Osteoblast (primary cell): ENCODE measurements around the gene SMAD7. TPM values are rescaled to one million over a fixed set of nuclear protein-coding genes. Genes with fewer than 3 reads are reported as not detected.
A peak's percentile ranks its signal among the peaks of the same experiment; 100 is the strongest.

ENCODE experiments used
- DNase-seq: peaks from one replicate; pipeline ENCODE4 v3.0.0; 2011; ENCODE audit warnings: low spot score, mixed read lengths; ENCODE audit not compliant: insufficient read length; ENCODE audit errors: missing footprints
- H2AFZ ChIP-seq: 2 replicates; pipeline ENCODE4 v1.6.0; 2011; ENCODE audit warnings: mild to moderate bottlenecking, low read length
- H3K27ac ChIP-seq: 2 replicates; pipeline ENCODE4 v1.5.1; 2011; ENCODE audit warnings: mild to moderate bottlenecking, low read depth, low read length, moderate library complexity
- H3K27me3 ChIP-seq: 2 replicates; pipeline ENCODE4 v1.6.0; 2012; ENCODE audit warnings: mild to moderate bottlenecking, control low read depth, inconsistent platforms, low read length, moderate library complexity; ENCODE audit not compliant: insufficient read depth
- H3K36me3 ChIP-seq: 2 replicates; pipeline ENCODE4 v1.5.1; 2011; ENCODE audit warnings: mild to moderate bottlenecking, low read length, control low read depth, moderate library complexity; ENCODE audit not compliant: insufficient read depth
- H3K4me1 ChIP-seq: 2 replicates; pipeline ENCODE4 v1.5.1; 2011; ENCODE audit warnings: mild to moderate bottlenecking, low read length, control low read depth, moderate library complexity; ENCODE audit not compliant: insufficient read depth
- H3K4me2 ChIP-seq: 2 replicates; pipeline ENCODE4 v1.6.0; 2011; ENCODE audit warnings: mild to moderate bottlenecking, low read length; ENCODE audit not compliant: insufficient read depth
- H3K4me3 ChIP-seq: fragments of 200-600 bp; sonication (generic); 3 replicates; pipeline ENCODE4 v1.5.1; 2012; ENCODE audit warnings: mild to moderate bottlenecking, low read length, inconsistent platforms; ENCODE audit not compliant: insufficient read depth
- H3K79me2 ChIP-seq: 2 replicates; pipeline ENCODE4 v1.6.0; 2012; ENCODE audit warnings: mild to moderate bottlenecking, low read length, control low read depth, inconsistent platforms; ENCODE audit not compliant: insufficient read depth
- H3K9me3 ChIP-seq: 2 replicates; pipeline ENCODE4 v1.5.1; 2011; ENCODE audit warnings: low read depth, low read length, control low read depth
- H4K20me1 ChIP-seq: 2 replicates; pipeline ENCODE4 v1.6.0; 2012; ENCODE audit warnings: mild to moderate bottlenecking, low read length, control low read depth; ENCODE audit not compliant: insufficient read depth
- CTCF ChIP-seq: IDR thresholded peaks from 2 replicates; pipeline ENCODE4 v1.5.1; 2011; ENCODE audit warnings: mild to moderate bottlenecking, low read depth, low read length, moderate library complexity; ENCODE audit errors: extremely low read depth
- total RNA-seq: library from RNA; depleted of rRNA; stranded (reverse); fragments of >200 nt; gene quantifications from 2 replicates; pipeline ENCODE4 v1.2.3, GENCODE V29; 2012

SMAD7 gene
- total RNA-seq, 1 donor, result 76.0 TPM

DNA sequence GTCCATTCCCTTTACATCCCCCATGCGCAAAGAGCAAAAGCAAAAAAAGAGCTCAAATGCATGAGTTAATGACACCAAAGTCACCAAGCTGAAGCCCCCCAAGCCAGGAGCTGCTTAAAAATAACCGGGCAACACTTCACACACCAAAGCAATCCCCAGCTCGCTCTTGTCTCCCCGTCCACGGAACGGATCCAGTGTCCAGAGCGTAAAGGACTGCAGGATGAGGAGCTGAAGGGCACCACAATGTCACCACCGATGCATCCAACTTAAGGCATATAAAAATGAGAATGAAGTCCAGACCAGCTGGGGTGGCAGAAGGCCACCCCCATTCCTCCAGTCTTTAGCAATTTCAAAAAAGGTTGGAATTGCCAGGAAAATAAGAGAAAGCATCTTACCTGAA lies 8.7 kb downstream of the SMAD7 start:
- peak overlapping the region; percentile 95 for H3K4me2 ChIP-seq
- no peak for TF ChIP-seq CTCF
- H3K4me3 ChIP-seq, result peak overlapping the region; percentile 97
- peak overlapping the region; percentile 94 for H3K27ac ChIP-seq
- peaks cover 100% of the 10 kb centered on the region for H3K79me2 ChIP-seq
- H3K4me1 ChIP-seq, result peaks cover 95% of the 10 kb centered on the region
- H3K9me3 ChIP-seq, result no peaks in the 10 kb centered on the region
- H3K36me3 ChIP-seq, result peaks cover 75% of the 10 kb centered on the region
- H2AFZ ChIP-seq, result no peak overlapping the region
- no peak for DNase-seq
- H4K20me1 ChIP-seq, result peaks cover 75% of the 10 kb centered on the region
- no peaks in the 10 kb centered on the region for H3K27me3 ChIP-seq

DNA sequence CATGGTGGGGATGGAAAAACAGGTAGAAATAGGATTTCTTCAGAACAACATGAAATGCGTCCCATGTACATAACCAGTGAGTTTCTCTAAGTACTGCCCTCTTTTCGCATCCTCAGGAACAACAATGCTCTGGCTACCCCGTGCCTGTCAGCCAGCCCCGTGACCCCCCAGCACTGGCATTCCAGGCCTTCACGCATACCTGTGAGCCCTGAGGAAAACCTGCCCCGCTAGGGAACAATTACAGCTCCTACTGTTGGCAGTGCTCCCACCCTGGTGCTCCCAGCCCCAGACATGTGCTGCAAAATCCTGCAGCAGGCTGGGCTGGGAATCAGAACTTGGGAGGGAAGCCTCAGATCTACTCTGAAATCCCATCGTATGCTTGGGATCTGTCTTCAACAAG lies 9.1 kb downstream of the SMAD7 start:
- peak; percentile 5 for DNase-seq
- Histone ChIP-seq H3K36me3 (peaks cover 75% of the 10 kb centered on the region), H3K9me3 (no peaks in the 10 kb centered on the region), H3K27me3 (no peaks in the 10 kb centered on the region), H4K20me1 (peaks cover 71% of the 10 kb centered on the region), H3K4me1 (peaks cover 95% of the 10 kb centered on the region), H2AFZ (no peak overlapping the region), H3K4me2 (peak overlapping the region; percentile 95), H3K27ac (peak overlapping the region; percentile 94), H3K4me3 (peak overlapping the region; percentile 97), H3K79me2 (peaks cover 100% of the 10 kb centered on the region)
- TF ChIP-seq CTCF, result no peak

GRCh38 chr18:48940854-48941611 lies 9.7 kb downstream of the SMAD7 start:
- H3K4me3 ChIP-seq, result peak overlapping the region; percentile 97
- peak overlapping the region; percentile 94 for H3K27ac ChIP-seq
- no peaks in the 10 kb centered on the region for H3K9me3 ChIP-seq
- H2AFZ ChIP-seq, result no peak overlapping the region
- H3K27me3 ChIP-seq, result no peaks in the 10 kb centered on the region
- peak overlapping the region; percentile 95 for H3K4me2 ChIP-seq
- peaks cover 71% of the 10 kb centered on the region for H4K20me1 ChIP-seq
- TF ChIP-seq CTCF, result no peak
- peaks cover 74% of the 10 kb centered on the region for H3K36me3 ChIP-seq
- H3K79me2 ChIP-seq, result peaks cover 100% of the 10 kb centered on the region
- peak; percentile 68 for DNase-seq
- H3K4me1 ChIP-seq, result peaks cover 95% of the 10 kb centered on the region

DNA sequence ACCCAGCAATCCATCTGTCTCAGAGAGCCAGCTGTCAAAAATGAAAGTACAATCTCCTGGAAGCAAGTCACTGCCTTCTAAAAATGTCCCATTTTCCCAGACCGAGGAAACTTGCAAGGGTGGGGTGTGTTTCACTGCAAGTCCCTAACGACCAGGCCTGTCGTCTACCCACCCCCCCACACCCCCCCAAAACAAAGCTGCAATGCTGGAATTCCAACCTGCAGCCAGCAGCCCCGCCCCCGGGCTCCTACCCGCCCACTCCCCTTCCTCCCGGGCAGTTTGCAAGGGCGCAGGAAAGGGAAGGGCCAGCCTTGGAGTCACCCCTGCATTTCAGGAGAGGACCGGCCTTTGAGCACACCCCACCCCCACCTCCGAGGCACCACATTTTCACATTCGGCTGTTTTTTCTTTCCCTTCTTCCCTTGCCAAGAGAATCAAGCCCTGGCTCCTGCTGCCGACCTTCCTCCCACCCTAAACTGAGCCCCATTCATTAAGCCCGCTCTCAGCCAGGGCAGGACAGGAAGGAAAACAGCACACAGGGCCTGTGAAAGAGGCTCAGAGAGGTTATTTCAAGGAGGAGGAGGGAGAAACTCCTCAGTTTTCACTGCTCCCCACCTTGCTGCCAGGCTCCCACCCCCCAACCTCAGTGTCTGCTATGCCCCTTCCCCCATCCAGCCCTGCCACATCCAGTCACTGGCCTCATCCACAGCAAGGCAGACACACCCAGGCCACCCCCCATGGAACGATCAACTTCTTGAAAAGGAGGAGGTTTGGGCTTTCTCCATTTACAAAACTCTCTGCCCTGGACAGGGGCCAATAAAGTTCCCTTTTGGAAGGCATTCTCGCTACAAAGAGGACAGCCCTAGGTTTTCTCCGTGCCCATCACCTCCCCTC lies 11.3 kb downstream of the SMAD7 start:
- peak overlapping the region; percentile 95 for H3K27ac ChIP-seq
- no peaks in the 10 kb centered on the region for H3K9me3 ChIP-seq
- H3K4me3 ChIP-seq, result peak overlapping the region; percentile 56
- peaks cover 100% of the 10 kb centered on the region for H3K79me2 ChIP-seq
- no peak overlapping the region for H2AFZ ChIP-seq
- no peaks in the 10 kb centered on the region for H3K27me3 ChIP-seq
- peaks cover 61% of the 10 kb centered on the region for H4K20me1 ChIP-seq
- H3K4me1 ChIP-seq, result peaks cover 96% of the 10 kb centered on the region
- no peak for TF ChIP-seq CTCF
- peak; percentile 91 for DNase-seq
- peak overlapping the region; percentile 95 for H3K4me2 ChIP-seq
- H3K36me3 ChIP-seq, result peaks cover 71% of the 10 kb centered on the region
